ENCODE data around the gene RBM20. TPM values are rescaled to one million over a fixed set of nuclear protein-coding genes. Genes with fewer than 3 reads are reported as not detected.

RBM20 gene
- total RNA-seq, 2 donors from 2014 or later: 51.7 to 59.9 TPM

DNA sequence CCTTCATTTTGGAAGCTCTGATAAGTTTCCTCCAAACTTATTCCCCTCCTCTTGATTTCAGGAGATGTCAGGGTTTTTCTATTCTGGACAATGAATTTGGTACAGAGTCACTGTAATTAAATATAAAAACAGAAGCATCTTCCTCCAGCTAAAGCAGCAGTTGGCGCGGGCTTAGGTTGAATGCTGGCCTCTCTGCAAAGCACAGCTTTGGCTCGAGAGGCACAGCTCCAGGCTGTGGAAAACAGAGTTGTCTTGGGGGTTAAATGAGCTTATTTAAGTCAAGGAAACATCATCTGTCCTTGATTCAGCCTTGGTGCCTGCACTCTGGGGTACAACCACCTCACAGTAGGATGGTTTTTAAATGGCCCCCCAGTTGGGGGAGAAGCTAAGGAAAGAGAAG, 192.6 kb downstream of the RBM20 start:
- peaks cover 0 to 68% of the 10 kb centered on the region in 2 donors for H3K4me1 ChIP-seq

DNA sequence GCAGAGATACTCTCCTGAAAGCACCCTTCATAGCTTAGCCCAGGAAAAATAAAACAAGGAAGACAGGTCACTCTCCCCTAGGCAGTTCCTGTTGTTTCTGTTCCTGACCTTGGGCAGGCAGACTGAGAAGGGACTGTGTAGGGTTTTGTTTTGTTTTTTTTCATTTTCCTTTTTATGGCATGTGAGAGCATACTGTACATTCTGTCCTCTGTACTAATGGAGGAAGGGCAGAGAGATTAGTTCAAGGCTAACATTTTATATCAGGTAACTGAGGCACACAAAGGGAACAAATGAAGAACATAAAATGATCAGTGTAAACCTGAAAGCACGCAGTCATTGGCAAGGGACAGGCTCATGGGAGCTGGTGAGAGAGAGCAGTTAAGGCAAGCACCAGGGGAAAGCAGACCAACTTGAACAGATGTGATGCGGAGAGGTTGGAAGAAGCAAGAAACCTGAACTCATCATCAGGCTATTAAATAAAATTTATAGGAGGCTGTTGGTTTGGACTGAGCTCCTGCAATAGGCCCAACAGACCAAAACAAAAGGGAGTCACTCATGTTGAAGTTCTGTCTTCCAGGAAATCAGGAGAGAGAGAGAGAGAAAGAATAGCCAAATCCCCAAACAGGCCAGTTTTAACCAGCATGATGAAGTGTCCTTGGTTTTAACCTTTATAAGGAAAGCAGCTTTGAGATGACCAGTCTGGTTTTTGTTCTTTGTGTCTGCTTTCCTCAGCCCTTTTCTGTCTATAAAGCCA, 193.5 kb downstream of the RBM20 start:
- Histone ChIP-seq H3K36me3 (peaks cover 16% of the 10 kb centered on the region), H3K4me3 (no peak overlapping the region), H3K27me3 (no peaks in the 10 kb centered on the region), H3K27ac (peak overlapping the region; percentile 74 to 75), H3K4me1 (peaks cover 0 to 68% of the 10 kb centered on the region in 2 donors), H3K9me3 (no peaks in the 10 kb centered on the region)
- no peak for DNase-seq (ENCODE audit: low spot score)
- TF ChIP-seq, protein P1, sequence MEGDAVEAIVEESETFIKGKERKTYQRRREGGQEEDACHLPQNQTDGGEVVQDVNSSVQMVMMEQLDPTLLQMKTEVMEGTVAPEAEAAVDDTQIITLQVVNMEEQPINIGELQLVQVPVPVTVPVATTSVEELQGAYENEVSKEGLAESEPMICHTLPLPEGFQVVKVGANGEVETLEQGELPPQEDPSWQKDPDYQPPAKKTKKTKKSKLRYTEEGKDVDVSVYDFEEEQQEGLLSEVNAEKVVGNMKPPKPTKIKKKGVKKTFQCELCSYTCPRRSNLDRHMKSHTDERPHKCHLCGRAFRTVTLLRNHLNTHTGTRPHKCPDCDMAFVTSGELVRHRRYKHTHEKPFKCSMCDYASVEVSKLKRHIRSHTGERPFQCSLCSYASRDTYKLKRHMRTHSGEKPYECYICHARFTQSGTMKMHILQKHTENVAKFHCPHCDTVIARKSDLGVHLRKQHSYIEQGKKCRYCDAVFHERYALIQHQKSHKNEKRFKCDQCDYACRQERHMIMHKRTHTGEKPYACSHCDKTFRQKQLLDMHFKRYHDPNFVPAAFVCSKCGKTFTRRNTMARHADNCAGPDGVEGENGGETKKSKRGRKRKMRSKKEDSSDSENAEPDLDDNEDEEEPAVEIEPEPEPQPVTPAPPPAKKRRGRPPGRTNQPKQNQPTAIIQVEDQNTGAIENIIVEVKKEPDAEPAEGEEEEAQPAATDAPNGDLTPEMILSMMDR (IDR thresholded peaks at IDR 0.05): no peak

More for the DNA sequence above, 192.6 kb downstream of the RBM20 start:
- no peaks in the 10 kb centered on the region for H3K27me3 ChIP-seq
- DNase-seq (ENCODE audit: low spot score): no peak
- TF ChIP-seq, protein P1 (IDR thresholded peaks at IDR 0.05): no peak
- no peak overlapping the region for H3K4me3 ChIP-seq
- H3K27ac ChIP-seq: peak overlapping the region; percentile 74 to 75
- H3K36me3 ChIP-seq: peaks cover 23% of the 10 kb centered on the region
- no peaks in the 10 kb centered on the region for H3K9me3 ChIP-seq

DNA sequence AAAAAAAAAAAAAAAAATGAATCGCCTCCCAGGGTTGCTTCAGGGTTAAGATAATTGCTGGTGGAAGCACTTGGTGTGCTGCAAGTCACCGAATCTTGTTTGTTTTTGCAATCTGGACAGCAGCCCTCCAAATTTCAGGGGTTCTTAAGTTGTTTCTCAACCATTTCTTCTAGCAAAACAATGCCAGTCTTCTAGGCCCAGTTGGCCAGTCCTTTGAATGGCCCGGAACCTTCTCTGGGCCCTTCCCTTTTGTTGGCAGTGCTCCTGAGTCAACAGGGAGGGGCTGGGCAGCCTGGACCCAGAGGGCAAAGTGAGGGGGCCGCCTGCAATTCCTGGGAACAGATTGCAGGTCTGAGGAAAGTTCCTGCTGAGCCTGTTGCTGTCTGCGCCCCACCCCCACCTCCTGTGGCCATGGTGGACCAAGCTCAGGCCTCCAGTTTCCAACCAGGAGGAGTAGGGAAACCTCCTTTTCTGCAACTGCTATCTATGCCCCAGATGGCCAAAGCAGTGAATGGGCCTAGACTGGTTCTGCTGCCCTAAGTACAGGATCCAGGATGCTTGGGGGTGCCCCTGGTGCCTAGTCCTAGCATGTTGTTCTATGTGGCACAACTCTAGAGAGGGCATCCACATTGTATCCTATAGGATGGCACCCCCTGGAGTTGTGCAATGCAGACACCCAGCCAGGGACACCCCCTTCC, 196.2 kb downstream of the RBM20 start:
- TF ChIP-seq, protein P1 (IDR thresholded peaks at IDR 0.05): no peak
- Histone ChIP-seq H3K9me3 (no peaks in the 10 kb centered on the region), H3K4me1 (peaks cover 0 to 47% of the 10 kb centered on the region in 2 donors), H3K27me3 (no peaks in the 10 kb centered on the region), H3K4me3 (no peak overlapping the region), H3K36me3 (peaks cover 13% of the 10 kb centered on the region), H3K27ac (no peak overlapping the region)
- DNase-seq (ENCODE audit: low spot score): peak; percentile 75

DNA sequence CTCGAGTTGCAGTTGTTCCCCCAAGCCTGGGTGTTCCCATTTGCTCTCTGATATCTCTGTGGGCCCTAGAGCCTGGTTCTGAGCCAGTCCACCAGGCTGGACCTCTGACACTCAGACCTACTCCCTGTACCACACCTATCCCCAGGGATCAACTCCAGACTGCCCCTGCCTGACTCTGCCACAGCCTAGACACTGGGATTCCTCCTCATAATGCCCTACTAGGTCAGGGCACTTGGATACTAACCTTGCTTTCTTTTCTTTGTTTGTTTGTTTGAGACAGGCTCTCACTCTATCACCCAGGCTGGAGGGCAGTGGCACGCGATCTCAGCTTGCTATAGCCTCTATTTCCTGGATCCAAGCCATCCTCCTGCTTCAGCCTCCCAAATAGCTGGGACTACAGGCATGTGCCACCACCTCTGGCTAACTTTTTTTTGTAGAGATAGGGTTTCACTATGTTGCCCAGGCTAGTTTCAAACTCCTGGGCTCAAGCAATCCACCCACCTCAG, 196.8 kb downstream of the RBM20 start:
- H3K27ac ChIP-seq: no peak overlapping the region
- H3K4me1 ChIP-seq: peaks cover 0 to 41% of the 10 kb centered on the region in 2 donors
- H3K9me3 ChIP-seq: no peaks in the 10 kb centered on the region
- no peak for DNase-seq (ENCODE audit: low spot score)
- H3K36me3 ChIP-seq: peaks cover 13% of the 10 kb centered on the region
- H3K4me3 ChIP-seq: no peak overlapping the region
- no peaks in the 10 kb centered on the region for H3K27me3 ChIP-seq
- TF ChIP-seq, protein P1 (IDR thresholded peaks at IDR 0.05): no peak

DNA sequence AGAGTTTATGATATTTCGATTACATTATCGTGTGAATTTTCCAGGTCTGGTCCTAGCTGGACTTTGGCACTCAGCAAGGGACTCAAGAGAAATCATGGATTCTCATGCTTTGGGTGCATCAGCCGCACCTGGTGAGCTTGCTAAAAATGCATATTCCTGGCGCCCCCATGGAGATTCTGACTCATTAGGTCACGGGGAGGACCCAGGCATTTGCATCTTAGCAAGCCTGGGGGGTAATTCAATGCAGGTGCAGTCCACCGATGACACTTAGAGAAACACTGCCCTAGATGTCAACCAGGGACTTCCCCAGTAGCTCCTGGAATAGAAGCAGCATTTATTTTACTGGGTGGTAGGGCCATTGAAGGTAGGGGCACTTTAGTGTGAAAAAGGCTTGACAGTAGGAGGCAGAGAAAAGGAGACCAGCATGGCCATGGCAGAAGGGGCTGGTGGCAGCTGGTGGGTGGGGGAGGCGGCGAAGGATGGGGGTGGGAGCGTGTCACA, 197.7 kb downstream of the RBM20 start:
- Histone ChIP-seq H3K27me3 (no peaks in the 10 kb centered on the region), H3K36me3 (peaks cover 8% of the 10 kb centered on the region), H3K4me1 (peaks cover 0 to 33% of the 10 kb centered on the region in 2 donors), H3K27ac (no peak overlapping the region), H3K9me3 (no peaks in the 10 kb centered on the region), H3K4me3 (no peak overlapping the region)
- DNase-seq (ENCODE audit: low spot score): no peak
- TF ChIP-seq, protein P1 (IDR thresholded peaks at IDR 0.05): no peak
